ENCODE data around the gene RGS3. TPM values are rescaled to one million over a fixed set of nuclear protein-coding genes. Genes with fewer than 3 reads are reported as not detected.
A peak's percentile ranks its signal among the peaks of the same experiment; 100 is the strongest.

RGS3 gene
- total RNA-seq, 1 experiment from 2014 or later, result 39.4 TPM

DNA sequence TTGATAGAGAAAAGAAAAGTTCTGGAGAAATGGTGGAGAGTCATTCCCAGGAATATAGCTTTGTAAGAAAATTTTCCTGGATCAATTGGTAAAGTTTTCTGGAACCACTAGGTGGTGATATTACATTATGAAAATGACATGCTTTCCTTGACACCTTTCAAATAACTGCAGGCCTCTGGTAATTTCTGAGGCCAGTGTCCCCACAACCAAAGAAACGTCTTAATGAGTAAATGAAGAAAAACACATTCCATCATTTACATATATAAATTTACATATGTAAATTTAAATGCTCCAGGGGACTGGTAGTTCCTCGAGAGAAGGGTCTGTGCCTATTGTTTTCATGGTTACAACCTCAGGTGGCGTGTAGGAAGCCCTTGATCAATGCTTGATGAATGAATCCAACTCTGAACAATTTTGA is 17.2 kb upstream of the RGS3 start:
- intact Hi-C loops (cut with micrococcal nuclease), result loop anchor here (2.0 kb wide), 2 partner anchors 144 to 212 kb away; no protein-coding TSS in a partner anchor

DNA sequence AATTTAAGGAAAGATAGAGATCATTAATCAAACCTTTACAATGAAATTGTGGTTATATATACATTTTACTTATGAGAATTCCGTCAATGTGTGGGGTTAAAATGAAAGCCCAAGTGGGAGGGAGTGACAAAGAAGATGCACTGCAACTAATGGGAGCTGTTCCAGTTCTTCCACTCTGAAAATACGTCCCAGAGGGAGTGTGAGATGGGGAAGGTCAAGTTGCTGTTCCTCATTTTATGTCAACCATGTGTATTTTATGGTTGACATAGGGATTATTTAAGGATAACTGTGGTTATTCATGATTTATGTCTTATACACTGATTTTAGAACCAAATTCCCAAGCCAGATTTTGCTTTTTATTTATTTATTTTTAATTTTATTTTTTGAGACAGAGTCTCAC is 14.2 kb upstream of the RGS3 start:
- TF ChIP-seq ELF1 (IDR thresholded peaks at IDR 0.05; ENCODE audit: borderline replicate concordance, low read depth) (no peak), ZFX (IDR thresholded peaks at IDR 0.05) (no peak)
- TF ChIP-seq, protein P1, sequence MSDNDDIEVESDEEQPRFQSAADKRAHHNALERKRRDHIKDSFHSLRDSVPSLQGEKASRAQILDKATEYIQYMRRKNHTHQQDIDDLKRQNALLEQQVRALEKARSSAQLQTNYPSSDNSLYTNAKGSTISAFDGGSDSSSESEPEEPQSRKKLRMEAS (IDR thresholded peaks at IDR 0.05), result no peak
- Histone ChIP-seq H3K79me2 (ENCODE audit: insufficient read depth, low read length) (no peaks in the 10 kb centered on the region), H4K20me1 (ENCODE audit: insufficient read depth) (no peaks in the 10 kb centered on the region), H3K27me3 (ENCODE audit: insufficient read depth, low read length) (no peaks in the 10 kb centered on the region), H3K9me3 (ENCODE audit: control insufficient read depth in 1 of 2, insufficient read depth in 1 of 2, low read depth in 1 of 2, low read length in 2 of 2) (no peaks in the 10 kb centered on the region), H3K4me3 (replicated peaks in 1 of 2; ENCODE audit: low read depth in 1 of 2, low read length in 2 of 2) (no peak overlapping the region), H3K27ac (ENCODE audit: low read depth, low read length) (no peak overlapping the region), H3K36me3 (ENCODE audit: control insufficient read depth in 1 of 2, insufficient read depth in 2 of 2, low read length in 2 of 2) (no peaks in the 10 kb centered on the region), H3K9ac (ENCODE audit: low read length) (no peak overlapping the region), H3K4me2 (ENCODE audit: low read length) (no peak overlapping the region), H3K9me2 (ENCODE audit: insufficient read depth) (no peaks in the 10 kb centered on the region), H2AFZ (ENCODE audit: low read depth, low read length, poor library complexity, severe bottlenecking) (no peak overlapping the region), H3K4me1 (ENCODE audit: control insufficient read depth in 1 of 2, insufficient read depth in 2 of 2, low read length in 2 of 2) (peaks cover 0 to 2% of the 10 kb centered on the region in 2 experiments; a peak in 2 of 4 replicates)
- ATAC-seq, result no peak
- ChIA-PET CTCF (no interaction called here), POLR2A (no interaction called here), RAD21 (ENCODE audit: low non-redundant PET in 1 of 2, low total read pairs in 2 of 2, uncharacterized antibody in 2 of 2, unreplicated experiment in 2 of 2) (no interaction called here)
- no TSS peak for BruUV-seq (replicated peaks)
- intact Hi-C loops (cut with micrococcal nuclease), result no loop called here
- no peak for DNase-seq (ENCODE audit: low read depth, low spot score)

More for the DNA sequence above, 17.2 kb upstream of the RGS3 start:
- H3K4me2 ChIP-seq (ENCODE audit: low read length), result no peak overlapping the region
- ChIA-PET CTCF (interaction anchor here (0.6 to 4.4 kb wide), 16 partner anchors 9 to 225 kb away, joined by 3 to 159 read pairs (median 4); partner anchors contain the start of genes CDC26, FKBP15, PRPF4 and RGS3), POLR2A (no interaction called here), RAD21 (ENCODE audit: low non-redundant PET in 1 of 2, low total read pairs in 2 of 2, uncharacterized antibody in 2 of 2, unreplicated experiment in 2 of 2) (interaction anchor here (0.8 to 2.2 kb wide), 8 partner anchors 9 to 212 kb away, joined by 3 to 24 read pairs (median 8); no protein-coding TSS in a partner anchor)
- H3K9me3 ChIP-seq (ENCODE audit: control insufficient read depth in 1 of 2, insufficient read depth in 1 of 2, low read depth in 1 of 2, low read length in 2 of 2), result no peaks in the 10 kb centered on the region
- no peak overlapping the region for H2AFZ ChIP-seq (ENCODE audit: low read depth, low read length, poor library complexity, severe bottlenecking)
- no TSS peak for BruUV-seq (replicated peaks)
- ATAC-seq (peak; percentile 76), DNase-seq (ENCODE audit: low read depth, low spot score) (peak; percentile 31)
- TF ChIP-seq RAD21 (IDR thresholded peaks at IDR 0.05; ENCODE audit: low read depth) (peak; percentile 90), CTCF (IDR thresholded peaks at IDR 0.05 in 2 of 3, conservative IDR thresholded peaks at IDR 0.05 in 1 of 3; ENCODE audit: borderline replicate concordance in 1 of 3, insufficient read depth in 1 of 3, low read depth in 2 of 3, low read length in 2 of 3) (peak; percentile 43 to 86 (median 67)), POLR2AphosphoS5 (IDR thresholded peaks at IDR 0.05; ENCODE audit: low read depth, low read length) (no peak), CBX3 (IDR thresholded peaks at IDR 0.05; ENCODE audit: low read depth) (no peak; the same call in 1 of the 2 replicates)
- H3K79me2 ChIP-seq (ENCODE audit: insufficient read depth, low read length), result no peaks in the 10 kb centered on the region
- H3K9me2 ChIP-seq (ENCODE audit: insufficient read depth), result no peaks in the 10 kb centered on the region
- H4K20me1 ChIP-seq (ENCODE audit: insufficient read depth), result no peaks in the 10 kb centered on the region
- H3K36me3 ChIP-seq (ENCODE audit: control insufficient read depth in 1 of 2, insufficient read depth in 2 of 2, low read length in 2 of 2), result no peaks in the 10 kb centered on the region
- H3K27me3 ChIP-seq (ENCODE audit: insufficient read depth, low read length), result no peaks in the 10 kb centered on the region
- no peak overlapping the region for H3K9ac ChIP-seq (ENCODE audit: low read length)
- H3K27ac ChIP-seq (ENCODE audit: low read depth, low read length), result no peak overlapping the region
- H3K4me1 ChIP-seq (ENCODE audit: control insufficient read depth in 1 of 2, insufficient read depth in 2 of 2, low read length in 2 of 2), result no peaks in the 10 kb centered on the region
- H3K4me3 ChIP-seq (replicated peaks in 1 of 2; ENCODE audit: low read depth in 1 of 2, low read length in 2 of 2), result no peak overlapping the region
